Head of caudate nucleus (tissue), 42 donors: ENCODE data around the gene ELF4.

Experiments used
- DNase-seq, 42 donors: peaks; one replicate each; pipeline versions ENCODE4 v3.0.0 to v3.0.0-alpha.2; 2020 to 2021; ENCODE audit warnings: mixed read lengths in 7 of 42
- intact Hi-C: fragments of 100-400 bp; cut with DNase I; formaldehyde crosslinking; loops from one replicate; pipeline ENCODE4 v1.15.0; 2022

Gene ELF4

GRCh38 chrX:130110379-130111219 is at the start of gene ELF4:
TSS of gene ELF4 (minus strand) at chrX:130110497. CDS start at chrX:130081330, 29,167 bp downstream.
- intact Hi-C loops, result no loop called here

DNA sequence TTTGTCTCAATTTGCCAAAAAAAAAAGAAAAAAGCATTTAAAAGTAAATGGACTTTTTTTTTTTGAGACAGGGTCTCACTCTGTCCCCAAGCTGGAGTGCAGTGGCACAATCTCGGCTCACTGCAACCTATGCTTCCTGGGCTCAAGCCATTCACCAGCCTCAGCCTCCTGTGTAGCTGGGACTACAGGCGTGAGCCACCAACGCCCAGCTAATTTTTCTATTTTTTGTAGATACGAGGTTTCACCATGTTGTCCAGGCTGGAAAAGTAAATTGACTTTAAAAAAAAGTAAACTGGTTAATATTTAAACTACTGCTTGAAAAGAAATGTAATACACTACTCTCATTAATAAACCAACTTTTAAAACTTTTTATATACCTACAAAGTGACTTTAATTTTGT is 49.5 kb upstream of the ELF4 start:
- intact Hi-C loops, result no loop called here

More at GRCh38 chrX:130110379-130111219, at the start of gene ELF4:
- peak in 17 of 42 donors; percentile 10 to 68 (median 30) for DNase-seq

GRCh38 chrX:130158311-130158710 is 48.0 kb upstream of the ELF4 start:
- no peak for DNase-seq
- intact Hi-C loops, result no loop called here

More for the DNA sequence above, 49.5 kb upstream of the ELF4 start:
- DNase-seq, result no peak

- DNase-seq, result no peak
- intact Hi-C loops, result no loop called here
Observed at GRCh38 chrX:130155564-130155963, 45.3 kb upstream of the ELF4 start.

- no peak for DNase-seq
- intact Hi-C loops, result no loop called here
Observed at GRCh38 chrX:130147631-130148030, 37.3 kb upstream of the ELF4 start.

- DNase-seq, result no peak
- intact Hi-C loops, result no loop called here
Observed at GRCh38 chrX:130145123-130145522, 34.8 kb upstream of the ELF4 start.

- no peak for DNase-seq
- intact Hi-C loops, result no loop called here
Observed at GRCh38 chrX:130144509-130144908, 34.2 kb upstream of the ELF4 start.

GRCh38 chrX:130139474-130140201 is 29.3 kb upstream of the ELF4 start:
- no peak for DNase-seq
- intact Hi-C loops, result no loop called here

DNA sequence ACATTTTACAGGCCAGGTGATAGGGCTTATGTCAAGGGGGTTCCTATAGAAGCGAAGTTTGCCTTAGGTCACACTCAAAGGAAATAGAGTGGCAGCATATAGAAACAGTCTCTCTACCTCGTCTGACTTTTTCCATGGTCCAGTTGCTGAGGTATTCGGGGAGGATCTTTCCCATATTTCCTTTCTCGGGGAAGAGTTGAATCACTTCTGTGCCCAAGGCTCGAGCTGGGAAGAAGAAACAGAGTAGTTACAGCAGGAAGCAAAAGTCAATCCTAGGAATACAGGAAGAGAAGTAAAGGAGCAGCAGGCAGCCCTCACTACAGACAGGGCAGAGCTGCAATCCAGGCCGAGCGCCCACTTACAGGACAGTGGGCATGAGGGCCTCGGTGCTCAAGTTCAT is 26.7 kb upstream of the ELF4 start:
- intact Hi-C loops, result no loop called here

DNA sequence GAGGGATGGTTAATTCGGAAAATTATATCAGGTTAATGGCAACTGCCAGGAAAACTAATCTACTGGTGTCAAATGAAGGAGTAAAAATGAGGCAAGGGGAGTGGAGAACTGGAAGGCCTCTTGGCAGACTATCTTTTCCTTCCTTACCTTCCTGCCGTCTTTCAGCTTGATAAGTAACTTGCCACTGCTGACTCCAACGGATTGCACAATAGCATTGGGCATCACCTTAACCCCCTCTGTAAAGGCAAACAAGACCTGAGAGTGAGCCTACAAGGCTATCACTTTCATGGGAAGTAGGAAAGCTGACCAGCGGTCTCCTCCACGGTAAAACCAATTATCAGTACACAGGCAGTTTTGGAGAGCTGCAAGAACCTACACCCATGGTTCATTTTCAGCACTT is 26.2 kb upstream of the ELF4 start:
- DNase-seq, result no peak
- intact Hi-C loops, result no loop called here

More for the DNA sequence above, 26.7 kb upstream of the ELF4 start:
- no peak for DNase-seq

DNA sequence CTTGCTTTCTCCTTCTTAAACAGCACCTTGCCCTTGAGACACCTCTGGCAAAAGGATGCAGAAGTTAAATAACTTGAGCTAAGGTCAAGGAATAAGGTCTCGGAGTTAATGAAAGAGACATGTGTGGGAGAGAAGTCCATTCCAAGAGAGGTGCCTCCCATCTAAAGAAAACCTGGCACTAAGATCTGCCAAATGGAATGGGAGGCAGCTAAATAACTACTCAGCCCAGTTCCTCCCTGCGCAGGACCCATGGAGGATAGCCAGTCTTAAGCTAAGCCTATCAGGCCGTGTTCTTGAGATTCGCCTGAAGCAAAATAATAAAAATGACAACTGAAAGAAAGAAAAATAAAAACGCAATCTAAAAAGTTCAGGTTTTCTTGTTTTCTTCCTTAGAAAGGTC is 20.7 kb upstream of the ELF4 start:
- intact Hi-C loops, result no loop called here
- DNase-seq, result no peak

GRCh38 chrX:130125091-130125874 is 15.0 kb upstream of the ELF4 start:
- intact Hi-C loops, result no loop called here
- DNase-seq, result peak in 19 of 42 donors; percentile 20 to 68 (median 35)

DNA sequence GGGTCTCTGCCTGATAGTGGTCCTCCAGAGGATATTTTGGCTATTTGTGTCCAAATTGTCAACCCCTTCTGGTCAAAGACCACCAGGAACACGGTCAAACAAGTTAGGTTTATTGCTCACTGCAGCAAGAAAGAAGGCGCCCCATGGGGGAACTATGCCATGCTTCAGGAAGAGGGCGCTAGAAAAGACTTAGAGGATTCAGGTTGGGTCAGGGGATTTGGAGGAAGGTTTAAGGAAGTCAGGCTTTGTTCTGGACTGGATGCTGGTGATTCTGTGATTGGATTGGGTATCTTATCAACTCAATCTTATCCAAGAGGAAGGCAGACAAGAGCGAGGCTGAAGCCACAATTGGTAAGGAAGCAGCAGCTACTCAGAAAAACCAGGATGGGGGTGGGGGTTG is 14.3 kb upstream of the ELF4 start:
- intact Hi-C loops, result no loop called here
- DNase-seq, result no peak

GRCh38 chrX:130121505-130121800 is 11.2 kb upstream of the ELF4 start:
- no peak for DNase-seq
- intact Hi-C loops, result no loop called here

DNA sequence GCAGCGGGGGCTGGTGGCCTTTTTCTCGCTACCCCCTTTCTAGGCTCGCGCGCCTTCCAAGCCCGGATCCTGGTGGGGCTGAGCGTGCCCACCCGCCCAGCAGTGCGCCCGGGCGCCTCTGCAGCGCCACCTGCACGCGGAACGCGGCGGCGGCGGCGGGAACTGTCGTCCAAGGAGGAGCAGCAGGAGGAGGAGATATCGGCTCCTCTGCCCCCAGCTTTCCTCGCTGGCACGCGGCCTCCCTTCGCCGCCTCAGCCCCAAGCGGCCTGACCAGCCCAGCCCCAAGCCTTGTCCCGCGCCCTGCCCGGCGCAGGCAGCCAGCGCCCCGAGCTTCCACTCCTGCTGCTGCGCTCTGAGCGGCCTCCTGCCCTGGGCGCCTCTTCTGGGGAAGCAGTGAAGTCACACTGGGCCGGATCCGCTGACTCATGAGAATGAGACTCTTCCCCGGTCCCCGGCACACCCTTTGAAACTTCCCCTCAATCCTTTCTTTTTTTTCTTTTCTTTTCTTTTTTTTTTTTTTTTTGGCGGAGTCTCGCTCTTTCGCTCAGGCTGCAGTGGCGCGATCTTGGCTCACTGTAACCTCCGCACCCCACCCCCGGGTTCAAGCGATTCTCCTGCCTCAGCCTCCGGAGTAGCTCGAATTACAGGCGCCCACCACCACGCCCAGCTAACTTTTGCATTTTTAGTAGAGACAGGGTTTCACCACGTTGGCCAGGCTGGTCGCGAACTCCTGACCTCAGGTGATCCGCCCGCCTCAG is 10.6 kb upstream of the ELF4 start:
- intact Hi-C loops, result no loop called here
- peak; percentile 41 to 84 (median 66) for DNase-seq

GRCh38 chrX:130120321-130120731 is 10.0 kb upstream of the ELF4 start:
- no peak for DNase-seq

DNA sequence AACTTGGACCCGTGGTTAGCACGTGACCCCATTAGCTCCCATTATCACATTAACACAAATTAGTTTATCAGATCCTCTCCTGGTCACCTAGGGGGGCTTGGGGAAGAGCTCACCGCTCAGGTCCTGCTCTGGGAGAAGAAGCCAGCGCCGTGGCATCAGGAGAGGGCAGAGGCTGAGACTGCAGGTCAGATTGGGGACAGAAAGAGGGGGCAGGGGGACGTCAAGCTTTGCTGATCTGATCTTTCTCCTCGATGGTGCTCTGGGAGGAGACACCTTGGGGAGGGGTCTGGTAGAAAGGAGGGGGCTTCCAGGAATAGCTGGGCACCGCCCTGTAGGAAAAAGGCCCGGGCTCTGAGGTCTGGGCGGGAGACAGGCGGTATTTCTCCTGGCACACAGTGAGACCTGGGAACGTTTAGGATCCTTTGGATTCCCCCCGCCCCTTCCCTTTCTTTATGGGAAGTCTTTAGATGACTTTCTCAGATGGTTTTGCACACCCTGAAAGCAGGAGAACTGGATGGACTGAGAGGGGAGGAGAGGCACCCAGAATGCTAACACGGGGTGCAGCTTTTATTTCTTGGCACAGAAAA is 9.1 kb upstream of the ELF4 start:
- intact Hi-C loops, result no loop called here
- DNase-seq, result no peak

More at GRCh38 chrX:130120321-130120731, 10.0 kb upstream of the ELF4 start:
- intact Hi-C loops, result no loop called here

GRCh38 chrX:130118441-130119311 is 8.4 kb upstream of the ELF4 start:
- no peak for DNase-seq

More at GRCh38 chrX:130118441-130119311, 8.4 kb upstream of the ELF4 start:
- intact Hi-C loops, result no loop called here
